Activated naive CD8-positive, alpha-beta T cell (primary cell): Measurements from ENCODE around the gene SLC19A1.
"Not testable (repeated sequence)": the region's sequence is repeated elsewhere in the genome, so short reads cannot be mapped to it uniquely, and the experiment has no call there.

Source experiments
- H3K27ac Mint-ChIP-seq: one replicate; pipeline ENCODE4 v1.8.0; 2021; ENCODE audit warnings: mixed read lengths
- H3K27me3 Mint-ChIP-seq: one replicate; pipeline ENCODE4 v1.8.0; 2021; ENCODE audit warnings: mixed read lengths
- H3K36me3 Mint-ChIP-seq: one replicate; pipeline ENCODE4 v1.8.0; 2021; ENCODE audit warnings: mixed read lengths
- H3K4me1 Mint-ChIP-seq: one replicate; pipeline ENCODE4 v1.8.0; 2021; ENCODE audit warnings: low read depth, mixed read lengths
- H3K4me3 Mint-ChIP-seq: one replicate; pipeline ENCODE4 v1.8.0; 2021; ENCODE audit warnings: mild to moderate bottlenecking, mixed read lengths
- H3K9me3 Mint-ChIP-seq: one replicate; pipeline ENCODE4 v1.8.0; 2021; ENCODE audit warnings: low read depth, mixed read lengths

SLC19A1 gene

DNA sequence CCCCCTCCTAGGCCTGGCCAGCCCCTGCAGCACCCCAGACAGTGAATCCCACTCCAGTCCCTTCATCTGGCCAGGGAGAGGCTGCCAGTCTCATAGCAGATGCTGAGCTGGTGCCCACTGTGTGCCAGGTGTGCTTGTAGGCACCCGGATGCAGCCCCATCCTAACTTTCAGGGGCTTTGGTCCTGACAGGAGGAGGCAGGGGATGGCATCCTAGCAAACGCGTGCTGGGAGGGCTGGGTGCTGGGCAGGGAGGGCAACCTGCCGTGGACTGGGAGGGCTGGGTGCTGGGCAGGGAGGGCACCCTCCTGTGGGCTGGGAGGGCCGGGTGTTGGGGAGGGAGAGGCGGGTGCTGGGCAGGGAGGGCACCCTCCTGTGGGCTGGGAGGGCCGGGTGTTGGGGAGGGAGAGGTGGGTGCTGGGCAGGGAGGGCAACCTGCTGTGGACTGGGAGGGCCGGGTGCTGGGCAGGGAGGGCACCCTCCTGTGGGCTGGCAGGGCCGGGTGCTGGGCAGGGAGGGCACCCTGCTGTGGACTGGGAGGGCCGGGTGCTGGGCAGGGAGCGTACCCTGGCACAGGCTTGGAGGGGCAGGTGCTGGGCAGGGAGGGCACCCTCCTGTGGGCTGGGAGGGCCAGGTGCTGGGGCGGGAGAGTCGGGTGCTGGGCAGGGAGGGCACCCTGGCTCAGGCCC is 35.3 kb downstream of the SLC19A1 start:
- no peaks in the 10 kb centered on the region for H3K9me3 Mint-ChIP-seq
- H3K4me1 Mint-ChIP-seq, result peaks cover 2% of the 10 kb centered on the region
- no peaks in the 10 kb centered on the region for H3K36me3 Mint-ChIP-seq
- H3K27ac Mint-ChIP-seq, result no peak overlapping the region
- no peaks in the 10 kb centered on the region for H3K27me3 Mint-ChIP-seq
- no peak overlapping the region for H3K4me3 Mint-ChIP-seq

DNA sequence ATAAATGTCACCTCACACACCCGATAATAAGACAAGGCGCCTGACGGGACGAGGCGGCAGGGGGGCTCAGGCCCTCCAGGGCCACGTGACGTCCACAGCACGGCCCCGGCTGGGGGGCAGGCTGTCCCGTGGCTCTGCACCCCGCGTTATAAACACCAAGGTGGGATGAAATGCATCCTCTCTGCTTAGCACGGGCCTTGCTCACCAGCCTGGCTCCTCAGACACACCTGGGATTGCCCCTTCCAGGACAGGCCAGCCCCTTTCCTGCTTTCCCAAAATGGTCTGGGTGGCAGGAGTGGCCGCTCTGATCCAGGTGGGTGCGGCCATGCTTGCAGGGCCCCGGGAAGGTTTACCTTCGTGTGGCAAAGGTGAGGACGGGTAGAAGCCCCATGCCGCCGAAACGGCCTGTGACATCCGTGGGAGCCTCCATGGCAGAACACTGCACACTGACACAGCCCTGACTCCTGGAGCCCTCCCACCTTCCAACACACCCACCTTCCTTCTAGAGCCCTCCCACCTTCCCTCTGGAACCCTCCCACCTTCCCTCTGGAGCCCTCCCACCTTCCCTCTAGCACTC is 35.9 kb downstream of the SLC19A1 start:
- H3K27me3 Mint-ChIP-seq, result no peaks in the 10 kb centered on the region
- H3K27ac Mint-ChIP-seq, result no peak overlapping the region
- peaks cover 2% of the 10 kb centered on the region for H3K4me1 Mint-ChIP-seq
- H3K36me3 Mint-ChIP-seq, result no peaks in the 10 kb centered on the region
- no peaks in the 10 kb centered on the region for H3K9me3 Mint-ChIP-seq
- no peak overlapping the region for H3K4me3 Mint-ChIP-seq

DNA sequence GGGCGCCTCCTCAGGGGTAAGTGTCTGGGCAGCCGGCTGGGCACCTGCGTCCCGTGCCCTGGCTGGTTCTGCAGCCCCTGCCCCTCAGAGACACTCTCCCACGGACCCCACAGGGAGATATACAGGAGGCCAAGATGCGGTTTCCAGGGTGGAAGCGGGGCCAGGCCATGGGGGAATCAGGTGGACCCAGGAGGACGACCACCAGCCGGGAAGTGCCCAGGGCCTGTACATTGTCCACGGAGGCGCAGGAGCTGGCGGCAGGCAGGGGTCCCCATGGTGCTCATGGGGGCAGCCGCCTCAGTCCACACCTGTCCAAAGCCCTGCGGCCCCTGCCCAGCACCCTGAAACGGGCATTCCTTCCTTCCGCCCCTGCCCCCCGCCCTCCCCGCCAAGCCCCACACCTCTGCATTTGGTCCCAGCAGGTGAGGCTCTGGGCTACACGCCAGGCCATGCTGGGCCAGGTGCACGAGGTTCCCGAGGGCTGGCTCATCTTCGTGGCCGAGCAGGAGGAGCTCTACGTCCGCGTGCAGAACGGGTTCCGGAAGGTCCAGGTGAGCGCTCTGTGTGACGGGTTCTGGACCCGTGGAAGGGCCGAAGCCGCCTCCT is 36.7 kb downstream of the SLC19A1 start:
- no peaks in the 10 kb centered on the region for H3K9me3 Mint-ChIP-seq

DNA sequence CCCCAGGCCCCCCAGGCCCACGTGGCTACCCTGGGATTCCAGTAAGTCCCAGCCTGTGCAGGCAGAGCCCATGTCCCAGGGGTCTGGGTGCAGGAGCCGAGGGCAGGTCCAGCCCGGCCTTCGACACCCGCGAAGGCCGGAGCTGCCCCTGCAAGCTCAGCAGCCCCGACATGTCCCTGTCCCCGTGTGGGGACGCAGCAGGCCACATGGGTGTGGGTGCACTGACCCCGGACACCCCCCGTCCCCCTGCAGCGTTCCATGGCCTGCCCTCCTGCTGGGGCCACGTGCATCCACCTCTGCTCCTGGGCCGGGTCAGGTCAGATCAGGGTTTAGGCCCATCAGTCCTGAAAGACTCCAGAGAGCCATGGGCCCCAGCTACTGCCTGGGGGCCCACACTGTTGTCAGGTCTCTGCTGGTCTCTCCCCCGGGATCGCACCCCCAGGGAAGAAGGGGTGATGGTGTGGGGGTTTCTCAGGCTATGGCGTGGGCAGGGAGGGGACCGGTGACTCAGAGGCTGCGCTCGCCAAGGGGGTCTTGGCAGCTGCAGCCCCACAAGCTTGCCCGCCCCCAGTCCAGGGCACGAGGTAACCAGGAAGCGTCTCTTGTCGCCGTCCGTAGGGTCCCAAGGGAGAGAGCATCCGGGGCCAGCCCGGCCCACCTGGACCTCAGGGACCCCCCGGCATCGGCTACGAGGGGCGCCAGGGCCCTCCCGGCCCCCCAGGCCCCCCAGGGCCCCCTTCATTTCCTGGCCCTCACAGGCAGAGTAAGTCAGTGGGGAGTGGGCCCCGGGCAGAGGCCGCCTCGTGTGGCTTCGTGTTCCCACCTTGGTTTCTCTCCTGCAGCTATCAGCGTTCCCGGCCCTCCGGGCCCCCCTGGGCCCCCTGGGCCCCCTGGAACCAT is 37.5 kb downstream of the SLC19A1 start:
- H3K9me3 Mint-ChIP-seq, result no peaks in the 10 kb centered on the region
- peaks cover 4% of the 10 kb centered on the region for H3K4me1 Mint-ChIP-seq
- H3K27me3 Mint-ChIP-seq, result no peaks in the 10 kb centered on the region
- H3K4me3 Mint-ChIP-seq, result no peak overlapping the region
- H3K27ac Mint-ChIP-seq, result no peak overlapping the region
- H3K36me3 Mint-ChIP-seq, result no peaks in the 10 kb centered on the region

More for the DNA sequence above, 36.7 kb downstream of the SLC19A1 start:
- Mint-ChIP-seq H3K36me3 (no peaks in the 10 kb centered on the region), H3K4me1 (peaks cover 2% of the 10 kb centered on the region), H3K4me3 (no peak overlapping the region), H3K27ac (no peak overlapping the region), H3K27me3 (no peaks in the 10 kb centered on the region)

DNA sequence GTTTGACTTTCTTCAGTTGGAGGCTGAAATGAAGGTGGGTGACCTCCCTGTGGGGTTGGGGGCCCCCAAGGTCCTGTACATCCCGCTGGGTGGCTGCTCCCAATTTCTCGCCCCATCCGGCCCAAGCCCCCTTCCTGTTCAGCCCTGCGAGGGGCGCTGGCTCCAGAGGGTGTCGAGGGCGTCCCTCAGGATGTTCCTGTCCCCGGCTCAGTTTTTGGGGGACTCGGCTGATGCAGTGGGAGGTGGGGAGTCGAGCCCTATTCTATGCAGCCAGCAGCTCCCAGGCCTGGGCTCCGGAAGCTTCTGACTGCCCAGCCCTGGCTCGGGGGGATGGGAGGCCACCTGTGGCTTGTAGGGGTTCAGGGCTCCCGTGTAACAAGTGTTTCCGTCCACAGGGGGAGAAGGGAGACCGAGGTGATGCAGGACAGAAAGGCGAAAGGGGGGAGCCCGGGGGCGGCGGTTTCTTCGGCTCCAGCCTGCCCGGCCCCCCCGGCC is 38.2 kb downstream of the SLC19A1 start:
- Mint-ChIP-seq H3K9me3 (no peaks in the 10 kb centered on the region), H3K4me1 (peaks cover 6% of the 10 kb centered on the region), H3K4me3 (no peak overlapping the region), H3K27ac (no peak overlapping the region), H3K27me3 (no peaks in the 10 kb centered on the region), H3K36me3 (no peaks in the 10 kb centered on the region)

DNA sequence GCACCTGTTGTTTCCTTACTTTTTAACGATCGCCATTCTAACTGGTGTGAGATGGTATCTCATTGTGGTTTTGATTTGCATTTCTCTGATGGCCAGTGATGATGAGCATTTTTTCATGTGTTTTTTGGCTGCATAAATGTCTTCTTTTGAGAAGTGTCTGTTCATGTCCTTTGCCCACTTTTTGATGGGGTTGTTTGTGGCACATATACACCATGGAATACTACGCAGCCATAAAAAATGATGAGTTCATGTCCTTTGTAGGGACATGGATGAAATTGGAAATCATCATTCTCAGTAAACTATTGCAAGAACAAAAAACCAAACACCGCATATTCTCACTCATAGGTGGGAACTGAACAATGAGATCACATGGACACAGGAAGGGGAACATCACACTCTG is 39.0 kb downstream of the SLC19A1 start:
- H3K36me3 Mint-ChIP-seq, H3K27ac Mint-ChIP-seq, H3K9me3 Mint-ChIP-seq, H3K4me3 Mint-ChIP-seq, H3K27me3 Mint-ChIP-seq, H3K4me1 Mint-ChIP-seq: not testable (repeated sequence)

DNA sequence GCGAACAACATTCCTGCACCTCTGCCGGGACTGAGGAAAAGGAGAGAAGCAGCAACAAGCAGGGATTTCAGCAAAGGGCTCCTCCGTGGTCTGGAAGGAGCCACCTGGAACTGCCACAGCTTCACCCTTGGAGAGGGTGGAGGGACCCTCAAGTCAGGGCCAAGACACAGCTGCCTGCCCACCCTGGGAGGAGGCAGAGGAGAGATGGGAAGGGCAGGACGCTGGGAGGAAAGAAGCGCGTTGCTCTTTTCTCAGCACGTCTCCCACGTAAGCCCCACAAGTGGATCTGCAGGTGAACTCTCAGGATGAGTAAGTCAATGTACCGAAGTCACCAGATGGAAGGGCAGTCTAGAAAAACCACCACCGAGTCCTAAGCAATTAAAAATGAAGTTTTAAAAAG is 39.6 kb downstream of the SLC19A1 start:
- no peak overlapping the region for H3K27ac Mint-ChIP-seq

DNA sequence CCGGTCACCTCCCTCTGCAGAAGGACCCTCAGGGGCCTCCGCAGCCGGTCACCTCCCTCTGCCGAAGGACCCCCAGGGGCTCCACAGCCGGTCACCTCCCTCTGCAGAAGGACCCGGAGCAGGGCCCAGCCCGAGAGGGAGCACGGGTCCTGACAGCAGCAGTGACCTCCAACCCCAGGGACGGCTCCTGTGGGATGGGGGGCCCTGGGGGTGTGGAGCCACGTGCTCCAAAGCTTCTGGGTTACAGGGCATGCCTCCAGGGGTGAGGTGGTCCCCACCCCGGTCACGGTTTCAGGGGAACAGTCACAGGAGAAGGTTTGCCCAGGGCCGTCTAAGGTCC is 40.3 kb downstream of the SLC19A1 start:
- no peak overlapping the region for H3K27ac Mint-ChIP-seq
- no peak overlapping the region for H3K4me3 Mint-ChIP-seq
- no peaks in the 10 kb centered on the region for H3K36me3 Mint-ChIP-seq
- no peaks in the 10 kb centered on the region for H3K27me3 Mint-ChIP-seq
- H3K4me1 Mint-ChIP-seq, result peaks cover 5% of the 10 kb centered on the region
- H3K9me3 Mint-ChIP-seq, result no peaks in the 10 kb centered on the region

More for the DNA sequence above, 39.6 kb downstream of the SLC19A1 start:
- Mint-ChIP-seq H3K4me1 (peaks cover 5% of the 10 kb centered on the region), H3K27me3 (no peaks in the 10 kb centered on the region), H3K4me3 (no peak overlapping the region), H3K9me3 (no peaks in the 10 kb centered on the region), H3K36me3 (no peaks in the 10 kb centered on the region)

DNA sequence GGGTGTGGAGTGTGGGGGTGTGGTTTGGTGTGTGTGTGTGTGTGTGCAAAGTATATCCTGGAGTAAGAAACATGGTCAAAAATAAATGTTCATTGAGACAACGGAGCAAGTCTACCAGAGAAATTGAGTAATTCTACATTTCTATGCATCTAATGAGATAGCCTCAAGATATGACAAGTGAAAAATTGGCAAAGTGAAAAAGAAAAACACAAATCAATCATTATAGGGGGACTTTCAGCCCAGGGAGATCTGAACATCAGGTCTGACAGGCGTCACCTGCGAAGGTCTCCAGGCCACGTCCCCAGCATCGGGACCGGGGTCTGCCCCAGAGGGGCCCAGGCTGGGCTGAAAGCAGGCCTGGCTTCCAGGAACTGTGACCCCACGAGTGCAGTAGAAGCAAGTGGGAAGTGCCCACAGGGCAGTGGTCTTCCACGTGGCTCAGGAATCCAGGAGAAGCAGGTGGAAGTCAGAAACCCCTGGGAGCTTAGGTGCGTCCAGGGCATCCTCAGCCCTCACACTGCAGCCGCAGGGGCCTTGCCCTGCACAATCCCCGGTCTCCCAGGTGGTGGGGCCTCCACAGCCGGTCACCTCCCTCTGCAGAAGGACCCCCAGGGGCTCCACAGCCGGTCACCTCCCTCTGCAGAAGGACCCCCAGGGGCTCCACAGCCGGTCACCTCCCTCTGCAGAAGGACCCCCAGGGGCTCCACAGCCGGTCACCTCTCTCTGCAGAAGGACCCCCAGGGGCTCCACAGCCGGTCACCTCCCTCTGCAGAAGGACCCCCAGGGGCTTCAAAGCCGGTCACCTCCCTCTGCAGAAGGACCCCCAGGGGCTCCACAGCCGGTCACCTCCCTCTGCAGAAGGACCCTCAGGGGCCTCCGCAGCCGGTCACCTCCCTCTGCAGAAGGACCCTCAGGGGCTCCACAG is 40.9 kb downstream of the SLC19A1 start:
- not testable (repeated sequence) for H3K36me3 Mint-ChIP-seq, H3K4me3 Mint-ChIP-seq, H3K27me3 Mint-ChIP-seq, H3K4me1 Mint-ChIP-seq, H3K9me3 Mint-ChIP-seq
- peak overlapping the region; percentile 16 for H3K27ac Mint-ChIP-seq

DNA sequence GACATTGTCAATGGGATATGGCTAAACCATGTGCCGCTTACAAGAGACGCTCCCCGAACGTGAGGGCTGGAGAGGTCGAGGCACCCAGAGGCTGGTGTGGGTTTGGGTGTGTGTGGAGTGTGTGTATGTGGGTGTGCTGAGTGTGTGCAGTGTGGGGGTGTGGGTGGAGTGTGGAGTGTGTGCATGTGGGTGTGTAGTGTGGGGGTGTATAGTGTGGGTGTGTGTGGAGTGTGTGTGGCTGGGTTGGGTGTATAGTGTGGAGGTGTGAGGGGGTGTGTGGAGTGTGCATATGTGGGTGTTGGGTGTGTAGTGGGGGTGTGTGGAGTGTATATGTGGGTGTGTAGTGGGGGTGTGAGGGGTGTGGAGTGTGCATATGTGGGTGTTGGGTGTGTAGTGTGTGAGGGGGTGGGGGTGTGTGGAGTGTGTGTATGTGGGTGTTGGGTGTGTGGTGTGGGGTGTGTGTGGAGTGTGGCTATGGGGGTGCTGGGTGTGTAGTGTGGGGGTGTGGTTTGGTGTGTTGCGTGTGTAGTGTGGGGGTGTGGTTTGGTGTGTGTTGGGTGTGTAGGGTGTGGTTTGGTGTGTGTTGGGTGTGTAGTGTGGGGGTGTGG is 42.2 kb downstream of the SLC19A1 start:
- Mint-ChIP-seq H3K4me3 (no peak overlapping the region), H3K36me3 (no peaks in the 10 kb centered on the region), H3K4me1 (peaks cover 5% of the 10 kb centered on the region), H3K27ac (no peak overlapping the region), H3K9me3 (no peaks in the 10 kb centered on the region), H3K27me3 (no peaks in the 10 kb centered on the region)

DNA sequence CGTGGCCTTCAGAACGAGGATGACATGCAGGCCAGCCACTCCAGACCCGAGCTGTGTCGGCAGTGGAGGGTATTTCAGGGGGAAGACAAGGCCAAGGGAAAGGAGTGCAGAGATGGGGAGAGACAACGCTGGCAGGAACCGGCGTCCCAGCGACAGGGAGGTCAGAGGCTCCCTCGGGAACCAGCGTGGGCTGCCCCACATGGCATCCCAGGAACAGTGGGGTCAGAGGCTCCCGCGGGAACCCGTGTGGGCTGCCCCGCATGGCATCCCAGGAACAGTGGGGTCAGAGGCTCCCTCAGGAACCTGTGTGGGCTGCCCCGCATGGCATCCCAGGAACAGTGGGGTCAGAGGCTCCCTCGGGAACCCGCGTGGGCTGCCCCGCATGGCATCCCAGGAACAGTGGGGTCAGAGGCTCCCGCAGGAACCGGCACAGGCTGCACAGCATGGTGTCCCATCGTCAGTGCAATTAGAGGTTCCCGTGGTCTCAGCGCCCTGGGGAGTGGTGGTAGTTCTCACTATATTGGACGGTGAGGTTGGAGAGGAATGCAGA is 43.0 kb downstream of the SLC19A1 start:
- Mint-ChIP-seq H3K27me3 (no peaks in the 10 kb centered on the region), H3K36me3 (no peaks in the 10 kb centered on the region), H3K9me3 (no peaks in the 10 kb centered on the region), H3K27ac (no peak overlapping the region), H3K4me1 (peaks cover 5% of the 10 kb centered on the region), H3K4me3 (no peak overlapping the region)

DNA sequence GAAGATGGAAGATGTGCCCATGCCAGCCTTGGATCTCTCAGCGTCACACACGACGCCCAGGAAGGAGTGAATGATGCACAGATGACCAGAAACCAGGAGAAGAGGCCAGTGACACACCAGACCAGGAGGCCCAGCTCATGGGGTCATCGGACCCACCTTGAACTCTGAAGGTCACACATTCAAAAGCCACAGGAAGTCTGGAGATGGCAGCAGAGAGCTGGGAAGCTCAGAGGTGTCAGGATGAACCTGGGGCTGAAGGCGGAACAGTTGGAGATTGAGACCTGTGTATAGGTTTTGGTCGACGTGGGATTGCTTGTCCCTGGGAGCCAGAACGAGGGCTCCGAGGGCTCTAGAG is 43.6 kb downstream of the SLC19A1 start:
- Mint-ChIP-seq H3K36me3 (no peaks in the 10 kb centered on the region), H3K27ac (no peak overlapping the region), H3K9me3 (no peaks in the 10 kb centered on the region), H3K4me1 (peaks cover 5% of the 10 kb centered on the region), H3K4me3 (no peak overlapping the region), H3K27me3 (no peaks in the 10 kb centered on the region)

DNA sequence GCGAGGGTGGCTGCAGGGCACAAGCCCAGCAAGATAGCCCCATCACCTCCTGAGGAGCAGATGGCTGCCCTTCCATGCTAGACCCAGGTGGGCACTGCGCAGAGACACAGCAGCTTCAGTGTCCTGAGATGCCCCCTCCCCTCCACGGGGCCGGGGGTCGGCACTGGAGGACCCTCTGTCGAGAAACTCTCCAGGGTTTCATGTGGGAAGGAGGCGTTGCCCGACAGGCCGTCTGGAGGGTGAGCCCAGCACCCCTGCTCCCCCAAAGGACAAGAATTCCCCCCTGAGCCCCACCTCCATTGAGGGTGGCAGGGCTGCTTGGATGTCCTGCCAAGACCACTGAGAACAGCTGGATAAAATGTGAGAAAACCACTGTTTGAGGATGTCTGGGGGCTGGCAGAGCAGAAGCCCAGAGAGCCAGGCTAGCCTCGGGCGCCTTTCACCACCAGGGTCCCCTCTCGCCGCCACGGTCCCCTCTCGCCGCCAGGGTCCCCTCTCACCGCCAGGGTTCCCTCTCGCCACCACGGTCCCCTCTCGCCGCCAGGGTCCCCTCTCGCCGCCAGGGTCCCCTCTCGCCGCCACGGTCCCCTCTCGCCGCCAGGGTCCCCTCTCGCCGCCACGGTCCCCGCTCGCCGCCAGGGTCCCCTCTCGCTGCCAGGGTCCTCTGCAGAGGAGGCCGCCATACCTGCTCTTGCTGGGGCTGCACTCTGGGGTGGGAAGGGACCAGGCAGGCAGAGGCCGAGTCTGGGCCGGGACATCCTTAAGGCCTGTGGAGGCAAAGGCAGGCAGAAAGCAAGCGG is 44.2 kb downstream of the SLC19A1 start:
- H3K4me3 Mint-ChIP-seq, result no peak overlapping the region
- no peaks in the 10 kb centered on the region for H3K36me3 Mint-ChIP-seq
- no peaks in the 10 kb centered on the region for H3K9me3 Mint-ChIP-seq
- H3K4me1 Mint-ChIP-seq, result peaks cover 5% of the 10 kb centered on the region
- no peak overlapping the region for H3K27ac Mint-ChIP-seq
- H3K27me3 Mint-ChIP-seq, result no peaks in the 10 kb centered on the region
